T-helper 2 cell treated with Interferon-gamma antibody and Interleukin-4, amounts not matched to agents 100 ng/mL and 5 ng/mL, for 36 hours (primary cell): ENCODE measurements around the gene RPL28. TPM values are rescaled to one million over a fixed set of nuclear protein-coding genes. Genes with fewer than 3 reads are reported as not detected.
"Not testable (repeated sequence)": the region's sequence is repeated elsewhere in the genome, so short reads cannot be mapped to it uniquely, and the experiment has no call there.

Experiments used
- intact Hi-C: fragments of 100-400 bp; cut with micrococcal nuclease; formaldehyde crosslinking; loops from one replicate; pipeline ENCODE4 v1.15.1; 2023
- total RNA-seq: library from RNA; stranded (reverse); gene quantifications from 2 replicates; pipeline ENCODE4 v1.2.3, GENCODE V29; 2022

The RPL28 gene
- total RNA-seq, 1 donor from 2014 or later: 2,481 TPM

DNA sequence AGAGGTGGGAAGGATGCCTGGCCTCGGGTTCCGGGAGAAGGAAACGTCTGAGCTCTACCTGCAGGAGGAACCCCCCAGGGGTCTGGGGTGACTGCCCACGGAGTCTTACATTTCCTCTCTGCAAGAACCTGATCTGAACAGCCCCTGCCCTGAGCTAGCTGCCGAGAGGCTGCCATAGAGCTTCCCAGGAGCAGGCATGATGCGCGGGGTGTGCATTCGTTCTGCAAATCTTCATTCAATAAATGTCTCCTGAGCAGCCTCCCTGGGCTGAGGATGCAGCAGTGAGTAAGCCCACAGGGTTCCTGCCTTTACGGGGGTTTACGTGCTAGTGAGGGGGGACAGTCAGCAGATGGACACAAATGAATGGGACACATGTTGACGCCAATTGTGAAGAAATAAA is 58.9 kb downstream of the RPL28 start:
- intact Hi-C loops: no loop called here

DNA sequence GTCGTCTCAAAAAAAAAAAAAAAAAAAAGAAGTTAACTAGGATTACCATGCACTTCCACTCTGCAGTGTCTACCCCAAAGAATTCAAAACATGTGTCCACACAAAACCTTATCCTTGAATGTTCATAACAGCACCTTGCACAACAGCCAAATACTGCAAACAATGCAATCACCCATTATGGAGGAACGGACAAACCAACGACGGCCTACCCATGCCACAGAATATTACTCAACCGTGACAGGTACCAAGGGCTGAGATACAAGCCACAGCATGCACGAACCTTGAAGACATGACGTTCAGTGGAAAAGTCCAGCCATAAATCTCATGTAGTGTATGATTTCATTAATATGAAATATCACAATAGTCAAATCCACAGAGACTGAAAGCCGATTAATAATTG is 60.3 kb downstream of the RPL28 start:
- intact Hi-C loops: no loop called here

- intact Hi-C loops: no loop called here
These were observed 61.9 kb downstream of the RPL28 start for GRCh38 chr19:55447421-55448174.

DNA sequence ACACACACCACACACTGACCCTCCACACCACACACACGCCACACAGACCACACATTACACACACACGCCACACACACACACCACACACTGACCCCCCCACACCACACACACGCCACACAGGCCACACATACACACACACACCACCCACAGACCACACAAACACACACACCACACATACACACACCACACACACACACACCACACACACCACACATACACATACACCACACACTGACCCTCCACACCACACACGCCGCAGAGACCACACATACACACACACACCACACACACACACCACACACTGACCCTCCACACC is 62.4 kb downstream of the RPL28 start:
- intact Hi-C loops: not testable (repeated sequence)

DNA sequence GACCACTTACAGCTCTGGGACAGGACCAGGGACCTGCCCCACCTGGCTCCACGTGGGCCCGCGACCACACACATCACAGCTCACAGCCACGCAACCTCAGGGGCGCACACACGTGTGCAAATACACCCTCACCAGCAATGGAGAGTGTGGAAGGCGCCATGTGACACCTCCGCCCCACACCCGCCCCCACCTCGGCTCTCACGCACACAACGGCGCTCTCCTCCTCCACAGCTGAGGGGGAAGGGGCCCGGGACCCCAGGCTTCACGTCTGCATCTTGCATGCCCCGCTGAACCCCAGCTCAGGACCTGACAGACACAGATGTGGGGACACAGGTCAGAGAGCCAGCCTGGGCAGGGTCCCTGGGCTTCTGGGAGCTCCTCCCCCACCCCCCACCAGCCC is 63.7 kb downstream of the RPL28 start:
- intact Hi-C loops: no loop called here

DNA sequence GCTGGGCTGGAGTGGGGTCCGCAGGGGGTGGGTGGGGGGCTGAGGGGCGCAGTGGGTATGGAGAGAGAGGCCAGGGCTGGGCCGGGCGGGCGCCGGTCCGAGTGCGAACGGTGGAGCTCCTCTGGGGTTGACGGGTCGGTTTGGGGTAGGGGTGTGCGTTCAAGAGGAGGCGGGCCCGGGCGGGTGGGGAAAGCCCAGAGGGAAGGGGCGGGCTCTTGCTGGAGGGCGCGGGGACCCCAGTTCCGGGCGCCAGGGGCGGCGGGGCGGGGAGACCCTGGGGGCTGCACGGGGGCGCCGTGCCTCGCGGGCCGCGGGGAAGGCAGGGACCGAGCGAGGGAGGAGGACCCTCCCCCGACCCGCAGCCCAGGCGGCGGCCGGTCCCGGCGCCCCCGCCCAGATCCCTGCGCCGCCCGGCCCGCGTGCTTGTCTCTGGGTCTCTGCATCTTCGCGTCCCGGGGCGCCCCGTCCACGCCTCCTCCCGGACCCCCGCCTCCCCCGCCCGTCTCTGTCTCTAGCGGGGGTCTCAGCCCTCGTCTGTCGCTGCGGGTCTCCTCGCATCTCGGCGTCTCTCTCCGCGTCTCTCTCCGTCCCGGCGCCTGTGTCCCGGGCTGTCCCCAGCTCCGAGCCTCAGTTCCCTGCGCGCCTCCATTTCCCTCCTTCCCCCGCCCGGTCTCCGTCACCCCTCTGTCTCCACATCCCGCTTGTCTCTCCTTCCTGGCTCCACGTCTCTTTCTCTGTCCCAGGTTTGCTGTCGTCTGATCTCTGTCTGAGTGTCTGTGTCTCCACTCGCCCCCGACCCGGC is 65.6 kb downstream of the RPL28 start:
- intact Hi-C loops: loop anchor here (10.0 kb wide), 1 partner anchor 307 kb away; the partner anchor contains the start of gene TNNT1

DNA sequence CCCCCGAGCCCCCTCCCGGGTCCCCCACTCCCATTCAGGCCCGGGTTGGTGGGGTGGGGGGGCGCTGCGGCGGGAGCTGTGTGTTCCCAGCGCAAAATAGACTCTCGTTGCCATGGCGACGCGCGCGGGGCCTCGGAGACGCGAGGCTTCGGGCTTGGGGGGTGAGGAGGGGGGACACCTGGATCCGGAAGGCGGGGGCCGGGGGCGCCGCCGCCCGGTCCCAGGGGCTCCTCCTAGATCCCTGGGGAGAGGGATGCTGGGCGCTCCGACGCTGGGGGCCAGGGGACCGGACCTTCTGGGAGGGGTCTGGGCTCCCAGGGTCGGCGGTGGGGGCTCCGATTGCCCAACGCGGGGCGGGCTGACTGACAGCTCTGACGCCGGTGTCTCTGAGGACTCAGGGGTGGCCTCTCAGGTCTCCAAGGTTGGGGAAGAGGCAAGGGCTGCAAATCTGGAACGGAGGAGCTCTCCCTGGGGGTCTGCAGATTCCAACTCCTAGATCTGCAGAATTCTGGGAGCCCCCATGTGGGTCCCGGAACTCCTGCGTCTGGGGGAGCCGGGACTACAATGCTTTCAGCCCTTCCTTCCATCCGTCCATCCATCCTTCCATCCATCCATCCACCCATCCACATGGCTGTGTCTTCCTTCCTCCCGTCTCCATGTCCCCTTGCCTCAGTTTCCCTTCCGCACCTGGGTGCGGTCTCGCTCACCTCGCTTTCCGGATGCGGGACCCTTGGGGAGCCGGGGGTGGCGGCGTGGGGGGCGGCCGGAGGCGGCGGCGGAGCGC is 66.4 kb downstream of the RPL28 start:
- intact Hi-C loops: loop anchor here (10.0 kb wide), 1 partner anchor 307 kb away; the partner anchor contains the start of gene TNNT1

Other genes starting within 250 kb of the RPL28 start
- gene TNNT1, start 236.7 kb upstream of the RPL28 start, total RNA-seq: 0.34 and 0.48 TPM in 2 replicates
- not detected in 2 replicates for gene TNNI3, start 228.2 kb upstream of the RPL28 start, total RNA-seq
- gene DNAAF3, start 219.3 kb upstream of the RPL28 start, total RNA-seq: 0.18 TPM in 1 of 2 replicates, not detected in the other
- gene SYT5, start 205.6 kb upstream of the RPL28 start, total RNA-seq: not detected in 2 replicates
- not detected in 2 replicates for gene PTPRH, start 176.4 kb upstream of the RPL28 start, total RNA-seq
- gene TMEM86B, start 157.2 kb upstream of the RPL28 start, total RNA-seq: 9.4 and 9.6 TPM in 2 replicates
- gene PPP6R1, start 126.9 kb upstream of the RPL28 start, total RNA-seq: 218 and 224 TPM in 2 replicates
- gene HSPBP1, start 105.8 kb upstream of the RPL28 start, total RNA-seq: 35.6 and 35.7 TPM in 2 replicates
- 4.9 and 5.3 TPM in 2 replicates for gene BRSK1, start 101.9 kb upstream of the RPL28 start, total RNA-seq
- gene TMEM150B, start 60.6 kb upstream of the RPL28 start, total RNA-seq: 0.39 and 0.89 TPM in 2 replicates
- gene KMT5C, start 46.1 kb upstream of the RPL28 start, total RNA-seq: 17.5 and 18.9 TPM in 2 replicates
- 0.45 and 0.64 TPM in 2 replicates for gene COX6B2, start 31.2 kb upstream of the RPL28 start, total RNA-seq
- gene GARIN5B, start 22.7 kb upstream of the RPL28 start, total RNA-seq: not detected in 2 replicates
- gene IL11, start 15.5 kb upstream of the RPL28 start, total RNA-seq: 0.55 and 0.61 TPM in 2 replicates
- gene TMEM190, start 9.1 kb upstream of the RPL28 start, total RNA-seq: not detected in 2 replicates
- gene TMEM238, start 1.6 kb upstream of the RPL28 start, total RNA-seq: 10.3 and 11.7 TPM in 2 replicates
- 213 and 217 TPM in 2 replicates for gene UBE2S, start 21.9 kb downstream of the RPL28 start, total RNA-seq
- not detected in 2 replicates for gene SHISA7, start 57.4 kb downstream of the RPL28 start, total RNA-seq
- gene ISOC2, start 75.7 kb downstream of the RPL28 start, total RNA-seq: 23.2 and 25.3 TPM in 2 replicates
- gene C19orf85, start 78.8 kb downstream of the RPL28 start, total RNA-seq: not detected in 2 replicates
- 6.6 and 10.3 TPM in 2 replicates for gene ZNF628, start 90.7 kb downstream of the RPL28 start, total RNA-seq
- 9.3 and 12.3 TPM in 2 replicates for gene NAT14, start 99.3 kb downstream of the RPL28 start, total RNA-seq
- 0.23 and 0.30 TPM in 2 replicates for gene SSC5D, start 102.5 kb downstream of the RPL28 start, total RNA-seq
- not detected in 2 replicates for gene SBK2, start 151.2 kb downstream of the RPL28 start, total RNA-seq
- gene SBK3, start 159.6 kb downstream of the RPL28 start, total RNA-seq: not detected in 2 replicates
- 6.5 and 6.7 TPM in 2 replicates for gene ZNF579, start 194.9 kb downstream of the RPL28 start, total RNA-seq
- 14.4 and 14.7 TPM in 2 replicates for gene FIZ1, start 213.6 kb downstream of the RPL28 start, total RNA-seq
- 21.0 and 21.2 TPM in 2 replicates for gene ZNF524, start 214.4 kb downstream of the RPL28 start, total RNA-seq
- gene ZNF865, start 219.7 kb downstream of the RPL28 start, total RNA-seq: 12.3 and 13.2 TPM in 2 replicates
- gene ZNF784, start 238.6 kb downstream of the RPL28 start, total RNA-seq: 4.9 and 5.0 TPM in 2 replicates